ENCODE measurements around the gene NFIB. TPM values are rescaled to one million over a fixed set of nuclear protein-coding genes. Genes with fewer than 3 reads are reported as not detected.

Gene NFIB
- total and polyA plus RNA-seq, 2 of the 13 experiments (the other 11 are each of a cell fraction or from before 2014, with no cell fraction given), result 0.98 to 4.6 TPM

DNA sequence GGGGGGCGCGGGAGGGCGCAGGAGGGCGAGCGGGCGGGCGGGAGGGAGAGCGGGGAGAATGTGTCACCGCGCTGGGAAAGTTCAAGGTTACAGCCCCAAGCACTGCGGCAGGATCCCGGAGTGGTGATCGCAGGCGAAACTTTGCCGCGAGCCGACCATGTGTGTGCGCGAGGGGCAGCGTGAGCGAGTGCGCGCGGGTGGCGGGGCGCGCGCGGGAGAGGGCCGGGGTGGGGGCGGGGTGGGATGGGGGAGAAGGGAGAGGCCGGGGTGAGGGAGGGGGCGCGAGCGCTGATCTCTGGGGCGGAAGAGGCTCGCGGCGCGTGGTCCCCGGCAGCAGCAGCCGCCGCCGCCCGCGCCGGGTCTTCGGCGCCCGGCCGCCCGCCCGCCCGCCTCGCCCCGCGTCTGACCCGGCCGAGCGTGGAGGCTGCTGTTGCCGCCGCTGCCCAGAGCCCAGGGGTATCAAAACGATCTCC, at the start of gene NFIB (continued):
- TF ChIP-seq, protein P1, sequence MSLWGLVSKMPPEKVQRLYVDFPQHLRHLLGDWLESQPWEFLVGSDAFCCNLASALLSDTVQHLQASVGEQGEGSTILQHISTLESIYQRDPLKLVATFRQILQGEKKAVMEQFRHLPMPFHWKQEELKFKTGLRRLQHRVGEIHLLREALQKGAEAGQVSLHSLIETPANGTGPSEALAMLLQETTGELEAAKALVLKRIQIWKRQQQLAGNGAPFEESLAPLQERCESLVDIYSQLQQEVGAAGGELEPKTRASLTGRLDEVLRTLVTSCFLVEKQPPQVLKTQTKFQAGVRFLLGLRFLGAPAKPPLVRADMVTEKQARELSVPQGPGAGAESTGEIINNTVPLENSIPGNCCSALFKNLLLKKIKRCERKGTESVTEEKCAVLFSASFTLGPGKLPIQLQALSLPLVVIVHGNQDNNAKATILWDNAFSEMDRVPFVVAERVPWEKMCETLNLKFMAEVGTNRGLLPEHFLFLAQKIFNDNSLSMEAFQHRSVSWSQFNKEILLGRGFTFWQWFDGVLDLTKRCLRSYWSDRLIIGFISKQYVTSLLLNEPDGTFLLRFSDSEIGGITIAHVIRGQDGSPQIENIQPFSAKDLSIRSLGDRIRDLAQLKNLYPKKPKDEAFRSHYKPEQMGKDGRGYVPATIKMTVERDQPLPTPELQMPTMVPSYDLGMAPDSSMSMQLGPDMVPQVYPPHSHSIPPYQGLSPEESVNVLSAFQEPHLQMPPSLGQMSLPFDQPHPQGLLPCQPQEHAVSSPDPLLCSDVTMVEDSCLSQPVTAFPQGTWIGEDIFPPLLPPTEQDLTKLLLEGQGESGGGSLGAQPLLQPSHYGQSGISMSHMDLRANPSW (CRISPR knock-in tag; IDR thresholded peaks at IDR 0.05; ENCODE audit: borderline replicate concordance), result no peak
- no peak for TF ChIP-seq ZC3H13 (CRISPR knock-in tag; IDR thresholded peaks at IDR 0.05)
- no peak for TF ChIP-seq HNRNPL (IDR thresholded peaks at IDR 0.05; ENCODE audit: low read depth, low read length)
- no peak for TF ChIP-seq ELF3 (CRISPR knock-in tag; IDR thresholded peaks at IDR 0.05)
- no peak for TF ChIP-seq RBAK (CRISPR knock-in tag; IDR thresholded peaks at IDR 0.05)
- TF ChIP-seq NR2F6 (IDR thresholded peaks at IDR 0.05), result no peak
- peak; percentile 49; the same call in 1 of the 2 replicates for TF ChIP-seq NR2F6 (CRISPR knock-in tag; IDR thresholded peaks at IDR 0.05)
- no peak for TF ChIP-seq RELA (CRISPR knock-in tag; IDR thresholded peaks at IDR 0.05)
- no peak for TF ChIP-seq SMAD9 (CRISPR knock-in tag; IDR thresholded peaks at IDR 0.05)
- TF ChIP-seq, protein P2, sequence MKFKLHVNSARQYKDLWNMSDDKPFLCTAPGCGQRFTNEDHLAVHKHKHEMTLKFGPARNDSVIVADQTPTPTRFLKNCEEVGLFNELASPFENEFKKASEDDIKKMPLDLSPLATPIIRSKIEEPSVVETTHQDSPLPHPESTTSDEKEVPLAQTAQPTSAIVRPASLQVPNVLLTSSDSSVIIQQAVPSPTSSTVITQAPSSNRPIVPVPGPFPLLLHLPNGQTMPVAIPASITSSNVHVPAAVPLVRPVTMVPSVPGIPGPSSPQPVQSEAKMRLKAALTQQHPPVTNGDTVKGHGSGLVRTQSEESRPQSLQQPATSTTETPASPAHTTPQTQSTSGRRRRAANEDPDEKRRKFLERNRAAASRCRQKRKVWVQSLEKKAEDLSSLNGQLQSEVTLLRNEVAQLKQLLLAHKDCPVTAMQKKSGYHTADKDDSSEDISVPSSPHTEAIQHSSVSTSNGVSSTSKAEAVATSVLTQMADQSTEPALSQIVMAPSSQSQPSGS (CRISPR knock-in tag; IDR thresholded peaks at IDR 0.05), result no peak
- no peak for TF ChIP-seq ZNF101 (CRISPR knock-in tag; IDR thresholded peaks at IDR 0.05; ENCODE audit: borderline replicate concordance, low read depth)
- 0 out of 2 replicates have a peak, but pooled peaks have one; percentile 26 for TF ChIP-seq KMT2B (CRISPR knock-in tag; IDR thresholded peaks at IDR 0.05)
- peak; percentile 57; the same call in 1 of the 2 replicates for TF ChIP-seq MYC (CRISPR knock-in tag; IDR thresholded peaks at IDR 0.05; ENCODE audit: borderline replicate concordance)
- no peak for TF ChIP-seq CAMTA2 (CRISPR knock-in tag; IDR thresholded peaks at IDR 0.05; ENCODE audit: borderline replicate concordance)
- no peak for TF ChIP-seq SP2 (CRISPR knock-in tag; IDR thresholded peaks at IDR 0.05)
- TF ChIP-seq, protein P3, sequence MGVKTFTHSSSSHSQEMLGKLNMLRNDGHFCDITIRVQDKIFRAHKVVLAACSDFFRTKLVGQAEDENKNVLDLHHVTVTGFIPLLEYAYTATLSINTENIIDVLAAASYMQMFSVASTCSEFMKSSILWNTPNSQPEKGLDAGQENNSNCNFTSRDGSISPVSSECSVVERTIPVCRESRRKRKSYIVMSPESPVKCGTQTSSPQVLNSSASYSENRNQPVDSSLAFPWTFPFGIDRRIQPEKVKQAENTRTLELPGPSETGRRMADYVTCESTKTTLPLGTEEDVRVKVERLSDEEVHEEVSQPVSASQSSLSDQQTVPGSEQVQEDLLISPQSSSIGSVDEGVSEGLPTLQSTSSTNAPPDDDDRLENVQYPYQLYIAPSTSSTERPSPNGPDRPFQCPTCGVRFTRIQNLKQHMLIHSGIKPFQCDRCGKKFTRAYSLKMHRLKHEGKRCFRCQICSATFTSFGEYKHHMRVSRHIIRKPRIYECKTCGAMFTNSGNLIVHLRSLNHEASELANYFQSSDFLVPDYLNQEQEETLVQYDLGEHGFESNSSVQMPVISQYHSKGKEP (CRISPR knock-in tag; IDR thresholded peaks at IDR 0.05), result no peak
- TF ChIP-seq SP1 (IDR thresholded peaks at IDR 0.05), result no peak
- no peak for TF ChIP-seq SP1 (CRISPR knock-in tag; IDR thresholded peaks at IDR 0.05)
- TF ChIP-seq, protein P4, sequence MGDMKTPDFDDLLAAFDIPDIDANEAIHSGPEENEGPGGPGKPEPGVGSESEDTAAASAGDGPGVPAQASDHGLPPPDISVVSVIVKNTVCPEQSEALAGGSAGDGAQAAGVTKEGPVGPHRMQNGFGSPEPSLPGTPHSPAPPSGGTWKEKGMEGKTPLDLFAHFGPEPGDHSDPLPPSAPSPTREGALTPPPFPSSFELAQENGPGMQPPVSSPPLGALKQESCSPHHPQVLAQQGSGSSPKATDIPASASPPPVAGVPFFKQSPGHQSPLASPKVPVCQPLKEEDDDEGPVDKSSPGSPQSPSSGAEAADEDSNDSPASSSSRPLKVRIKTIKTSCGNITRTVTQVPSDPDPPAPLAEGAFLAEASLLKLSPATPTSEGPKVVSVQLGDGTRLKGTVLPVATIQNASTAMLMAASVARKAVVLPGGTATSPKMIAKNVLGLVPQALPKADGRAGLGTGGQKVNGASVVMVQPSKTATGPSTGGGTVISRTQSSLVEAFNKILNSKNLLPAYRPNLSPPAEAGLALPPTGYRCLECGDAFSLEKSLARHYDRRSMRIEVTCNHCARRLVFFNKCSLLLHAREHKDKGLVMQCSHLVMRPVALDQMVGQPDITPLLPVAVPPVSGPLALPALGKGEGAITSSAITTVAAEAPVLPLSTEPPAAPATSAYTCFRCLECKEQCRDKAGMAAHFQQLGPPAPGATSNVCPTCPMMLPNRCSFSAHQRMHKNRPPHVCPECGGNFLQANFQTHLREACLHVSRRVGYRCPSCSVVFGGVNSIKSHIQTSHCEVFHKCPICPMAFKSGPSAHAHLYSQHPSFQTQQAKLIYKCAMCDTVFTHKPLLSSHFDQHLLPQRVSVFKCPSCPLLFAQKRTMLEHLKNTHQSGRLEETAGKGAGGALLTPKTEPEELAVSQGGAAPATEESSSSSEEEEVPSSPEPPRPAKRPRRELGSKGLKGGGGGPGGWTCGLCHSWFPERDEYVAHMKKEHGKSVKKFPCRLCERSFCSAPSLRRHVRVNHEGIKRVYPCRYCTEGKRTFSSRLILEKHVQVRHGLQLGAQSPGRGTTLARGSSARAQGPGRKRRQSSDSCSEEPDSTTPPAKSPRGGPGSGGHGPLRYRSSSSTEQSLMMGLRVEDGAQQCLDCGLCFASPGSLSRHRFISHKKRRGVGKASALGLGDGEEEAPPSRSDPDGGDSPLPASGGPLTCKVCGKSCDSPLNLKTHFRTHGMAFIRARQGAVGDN (CRISPR knock-in tag; IDR thresholded peaks at IDR 0.05), result no peak
- TF ChIP-seq, protein P5, sequence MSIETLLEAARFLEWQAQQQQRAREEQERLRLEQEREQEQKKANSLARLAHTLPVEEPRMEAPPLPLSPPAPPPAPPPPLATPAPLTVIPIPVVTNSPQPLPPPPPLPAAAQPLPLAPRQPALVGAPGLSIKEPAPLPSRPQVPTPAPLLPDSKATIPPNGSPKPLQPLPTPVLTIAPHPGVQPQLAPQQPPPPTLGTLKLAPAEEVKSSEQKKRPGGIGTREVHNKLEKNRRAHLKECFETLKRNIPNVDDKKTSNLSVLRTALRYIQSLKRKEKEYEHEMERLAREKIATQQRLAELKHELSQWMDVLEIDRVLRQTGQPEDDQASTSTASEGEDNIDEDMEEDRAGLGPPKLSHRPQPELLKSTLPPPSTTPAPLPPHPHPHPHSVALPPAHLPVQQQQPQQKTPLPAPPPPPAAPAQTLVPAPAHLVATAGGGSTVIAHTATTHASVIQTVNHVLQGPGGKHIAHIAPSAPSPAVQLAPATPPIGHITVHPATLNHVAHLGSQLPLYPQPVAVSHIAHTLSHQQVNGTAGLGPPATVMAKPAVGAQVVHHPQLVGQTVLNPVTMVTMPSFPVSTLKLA (IDR thresholded peaks at IDR 0.05), result no peak
- TF ChIP-seq MIXL1 (CRISPR knock-in tag; IDR thresholded peaks at IDR 0.05), result no peak

All from HepG2 (cell line).